A549 (cell line): ENCODE results near the gene MAP3K13.

ENCODE experiments used
- FOXS1 ChIP-seq: fragments of 250-450 bp; sonication (Bioruptor Pico); IDR thresholded peaks from 2 replicates; pipeline ENCODE4 v1.5.0; 2020; ENCODE audit warnings: mild to moderate bottlenecking, moderate library complexity
- HDAC2 ChIP-seq: fragments of 200-600 bp; sonication (generic); IDR thresholded peaks from 2 replicates; pipeline ENCODE4 v1.6.1; 2016
- JUN ChIP-seq, 2 experiments: fragments of >200 bp; sonication (Bioruptor Twin); formaldehyde crosslinking; IDR thresholded peaks; 2 replicates in 1 of 2; 3 replicates in 1 of 2; pipeline ENCODE4 v1.6.1; 2016 to 2017
- MAZ ChIP-seq: fragments of 150-350 bp; IDR thresholded peaks from 2 replicates; pipeline ENCODE4 v1.6.1; 2014; ENCODE audit warnings: antibody characterized with exemption, low read depth, low read length, borderline replicate concordance
- PHF8 ChIP-seq: fragments of 200-600 bp; sonication (generic); IDR thresholded peaks from 2 replicates; pipeline ENCODE4 v1.6.1; 2016; ENCODE audit warnings: low read depth, mild to moderate bottlenecking, antibody characterized with exemption, moderate library complexity, borderline replicate concordance
- POLR2A ChIP-seq: IDR thresholded peaks from 2 replicates; pipeline ENCODE4 v1.6.1; 2012; ENCODE audit warnings: mild to moderate bottlenecking, low read length
- RCOR1 ChIP-seq: fragments of 150-350 bp; IDR thresholded peaks from 2 replicates; pipeline ENCODE4 v1.6.1; 2014; ENCODE audit warnings: antibody characterized with exemption, low read length, low read depth
- RNF2 ChIP-seq: fragments of 200-600 bp; sonication (generic); IDR thresholded peaks from 2 replicates; pipeline ENCODE4 v1.6.1; 2016; ENCODE audit warnings: low read depth, mild to moderate bottlenecking, antibody characterized with exemption, moderate library complexity, borderline replicate concordance
- ZC3H11A ChIP-seq: fragments of 450-650 bp; IDR thresholded peaks from 2 replicates; pipeline ENCODE4 v1.6.1; 2014; ENCODE audit warnings: antibody characterized with exemption, mild to moderate bottlenecking
- TF ChIP-seq, protein P1 (sequence below): fragments of >200 bp; sonication (Bioruptor Twin); formaldehyde crosslinking; IDR thresholded peaks from 3 replicates; pipeline ENCODE4 v1.5.1; 2016
- TF ChIP-seq, protein P2 (sequence below): IDR thresholded peaks from 2 replicates; pipeline ENCODE4 v1.6.1; 2012

DNA sequence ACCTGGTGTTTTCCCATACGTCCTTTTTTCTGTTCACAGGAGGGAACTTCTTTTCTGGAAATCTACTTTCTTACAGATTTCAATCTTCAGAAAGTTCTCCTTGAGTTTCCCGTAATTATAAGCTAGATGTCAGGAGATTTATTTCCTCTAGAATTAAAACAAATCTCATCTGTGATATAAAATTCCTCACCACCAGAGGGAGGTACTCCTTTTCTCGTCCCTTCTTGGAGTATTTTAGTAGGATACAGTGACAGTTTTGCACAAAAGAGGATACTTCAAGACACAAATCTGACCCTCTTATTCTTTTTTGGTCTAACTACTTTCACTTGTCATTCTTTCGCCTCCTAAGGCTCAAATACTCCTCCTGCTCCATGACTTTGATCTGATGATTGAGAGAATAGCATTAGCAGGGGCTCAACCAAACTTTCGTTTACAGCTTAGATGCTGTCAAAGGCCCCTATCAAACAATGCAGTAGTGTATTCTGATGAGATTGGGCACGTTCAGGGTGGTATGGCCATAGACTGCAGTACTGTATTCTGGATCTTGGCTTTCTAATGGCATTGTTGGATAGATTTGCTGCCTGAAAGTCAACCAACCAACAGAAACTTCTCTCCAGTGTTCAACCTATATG is 97.9 kb downstream of the MAP3K13 start:
- TF ChIP-seq RNF2, result no peak
- TF ChIP-seq, protein P1, sequence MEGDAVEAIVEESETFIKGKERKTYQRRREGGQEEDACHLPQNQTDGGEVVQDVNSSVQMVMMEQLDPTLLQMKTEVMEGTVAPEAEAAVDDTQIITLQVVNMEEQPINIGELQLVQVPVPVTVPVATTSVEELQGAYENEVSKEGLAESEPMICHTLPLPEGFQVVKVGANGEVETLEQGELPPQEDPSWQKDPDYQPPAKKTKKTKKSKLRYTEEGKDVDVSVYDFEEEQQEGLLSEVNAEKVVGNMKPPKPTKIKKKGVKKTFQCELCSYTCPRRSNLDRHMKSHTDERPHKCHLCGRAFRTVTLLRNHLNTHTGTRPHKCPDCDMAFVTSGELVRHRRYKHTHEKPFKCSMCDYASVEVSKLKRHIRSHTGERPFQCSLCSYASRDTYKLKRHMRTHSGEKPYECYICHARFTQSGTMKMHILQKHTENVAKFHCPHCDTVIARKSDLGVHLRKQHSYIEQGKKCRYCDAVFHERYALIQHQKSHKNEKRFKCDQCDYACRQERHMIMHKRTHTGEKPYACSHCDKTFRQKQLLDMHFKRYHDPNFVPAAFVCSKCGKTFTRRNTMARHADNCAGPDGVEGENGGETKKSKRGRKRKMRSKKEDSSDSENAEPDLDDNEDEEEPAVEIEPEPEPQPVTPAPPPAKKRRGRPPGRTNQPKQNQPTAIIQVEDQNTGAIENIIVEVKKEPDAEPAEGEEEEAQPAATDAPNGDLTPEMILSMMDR, result peak; percentile 50
- no peak for TF ChIP-seq ZC3H11A
- TF ChIP-seq POLR2A, result no peak
- TF ChIP-seq, protein P2, sequence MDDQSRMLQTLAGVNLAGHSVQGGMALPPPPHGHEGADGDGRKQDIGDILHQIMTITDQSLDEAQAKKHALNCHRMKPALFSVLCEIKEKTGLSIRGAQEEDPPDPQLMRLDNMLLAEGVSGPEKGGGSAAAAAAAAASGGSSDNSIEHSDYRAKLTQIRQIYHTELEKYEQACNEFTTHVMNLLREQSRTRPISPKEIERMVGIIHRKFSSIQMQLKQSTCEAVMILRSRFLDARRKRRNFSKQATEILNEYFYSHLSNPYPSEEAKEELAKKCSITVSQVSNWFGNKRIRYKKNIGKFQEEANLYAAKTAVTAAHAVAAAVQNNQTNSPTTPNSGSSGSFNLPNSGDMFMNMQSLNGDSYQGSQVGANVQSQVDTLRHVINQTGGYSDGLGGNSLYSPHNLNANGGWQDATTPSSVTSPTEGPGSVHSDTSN, result no peak
- no peak for TF ChIP-seq HDAC2
- no peak for TF ChIP-seq MAZ
- TF ChIP-seq FOXS1 (CRISPR knock-in tag), result no peak
- TF ChIP-seq RCOR1, result no peak
- TF ChIP-seq PHF8, result no peak
- no peak for TF ChIP-seq JUN (IDR thresholded peaks at IDR 0.05)
